HFF-Myc (cell line): Measurements from ENCODE around the gene AKAP7.

ENCODE experiments used
- DNase-seq: peaks from one replicate; pipeline ENCODE4 v3.0.0-alpha.2; 2011; ENCODE audit warnings: low read depth; ENCODE audit errors: extremely low read depth
- H3K4me3 ChIP-seq: replicated peaks from 2 replicates; pipeline ENCODE4 v1.5.1; 2011; ENCODE audit warnings: low read depth, mild to moderate bottlenecking, control low read depth, low read length
- CTCF ChIP-seq: IDR thresholded peaks from 2 replicates; pipeline ENCODE4 v1.5.1; 2012; ENCODE audit warnings: mild to moderate bottlenecking, low read depth, low read length, control low read depth; ENCODE audit errors: missing control alignments

AKAP7 gene

GRCh38 chr6:131132360-131132759 is 2.9 kb upstream of the AKAP7 start:
- TF ChIP-seq CTCF, result no peak
- no peak overlapping the region for H3K4me3 ChIP-seq

DNA sequence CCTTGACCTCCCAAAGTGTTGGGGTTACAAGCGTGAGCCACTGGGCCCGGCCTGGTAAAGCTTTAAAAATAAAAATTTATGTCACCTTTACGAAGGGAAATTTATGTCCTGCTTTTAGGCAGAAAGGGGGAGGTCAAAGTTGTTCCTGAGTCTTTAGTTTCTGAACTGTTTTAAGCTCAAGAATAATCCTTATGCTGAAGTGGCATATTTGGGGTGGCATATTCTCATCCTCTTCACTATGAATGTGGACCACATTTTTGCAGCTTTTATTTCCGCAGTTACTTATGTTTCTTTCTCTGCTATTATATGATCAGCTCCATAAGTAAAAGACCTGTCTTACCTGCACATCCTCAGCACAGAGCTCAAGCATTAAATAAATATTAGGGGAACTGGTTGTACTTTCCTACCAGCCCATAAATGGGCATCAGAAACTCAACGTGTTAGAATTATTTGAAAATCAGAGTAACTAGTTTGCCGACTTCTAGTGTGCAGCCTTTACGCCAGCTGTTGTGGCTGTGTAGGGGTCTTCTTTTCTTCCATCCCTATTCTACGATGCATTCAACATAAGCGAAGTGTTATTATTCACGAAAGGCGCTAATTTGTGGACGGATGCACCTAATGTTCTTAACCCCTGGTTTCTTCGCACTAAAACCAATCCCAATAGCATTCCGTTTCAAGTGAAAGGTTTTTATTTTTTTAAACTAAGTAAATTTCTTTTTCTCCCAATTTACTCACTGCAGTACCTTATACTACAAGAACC is 867 bp upstream of the AKAP7 start:
- DNase-seq, result no peak
- H3K4me3 ChIP-seq, result peak overlapping the region; percentile 63
- no peak for TF ChIP-seq CTCF

More at GRCh38 chr6:131132360-131132759, 2.9 kb upstream of the AKAP7 start:
- no peak for DNase-seq

DNA sequence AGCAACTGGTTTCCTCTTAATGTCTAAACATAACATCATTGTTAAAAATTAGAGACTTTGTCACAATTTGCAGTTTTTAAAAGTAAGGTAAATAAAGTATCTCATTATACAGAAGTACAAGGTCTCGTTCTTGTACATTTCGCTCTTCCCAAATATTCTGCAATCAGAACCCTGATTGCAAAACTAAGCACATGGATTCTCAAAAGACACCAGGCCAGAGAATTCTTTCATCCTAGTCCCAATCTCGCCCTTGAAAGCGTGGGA is 355 bp upstream of the AKAP7 start:
- no peak for TF ChIP-seq CTCF

GRCh38 chr6:131136021-131136786 is 937 bp downstream of the AKAP7 start:
- no peak for TF ChIP-seq CTCF
- H3K4me3 ChIP-seq, result peak overlapping the region; percentile 63
- DNase-seq, result no peak

More for the DNA sequence above, 355 bp upstream of the AKAP7 start:
- H3K4me3 ChIP-seq, result peak overlapping the region; percentile 63
- no peak for DNase-seq

- no peak overlapping the region for H3K4me3 ChIP-seq
- DNase-seq, result no peak
- no peak for TF ChIP-seq CTCF
Measured at GRCh38 chr6:131139599-131139998, 4.3 kb downstream of the AKAP7 start.

GRCh38 chr6:131143319-131143718 is 8.1 kb downstream of the AKAP7 start:
- no peak for DNase-seq
- TF ChIP-seq CTCF, result no peak
- no peak overlapping the region for H3K4me3 ChIP-seq
